Activated CD8-positive, alpha-beta T cell treated with anti-CD3 and anti-CD28 coated beads for 36 hours (primary cell): Measurements from ENCODE around the gene FAM174B. TPM values are rescaled to one million over a fixed set of nuclear protein-coding genes. Genes with fewer than 3 reads are reported as not detected.

Source experiments
- ATAC-seq: fragments of 200-7000 bp; cut with Tn5 transposase; one replicate; pipeline ENCODE4 v1.10.0; 2021; ENCODE audit warnings: mild to moderate bottlenecking, moderate library complexity
- CTCF ChIA-PET: fragments of 350-600 bp; sonication (Branson Sonifier 250); formaldehyde crosslinking; loops from one replicate; lab custom pipeline; 2021; ENCODE audit warnings: antibody characterized with exemption; lab: Charles Lee
- POLR2A ChIA-PET: fragments of 350-600 bp; sonication (Branson Sonifier 250); formaldehyde crosslinking; loops from one replicate; lab custom pipeline; 2021; ENCODE audit warnings: antibody characterized with exemption; lab: Charles Lee
- DNase-seq: peaks from one replicate; pipeline ENCODE4 v3.0.0-alpha.2; 2020
- H3K27ac Mint-ChIP-seq: one replicate; pipeline ENCODE4 v1.8.0; 2021; ENCODE audit warnings: mild to moderate bottlenecking, mixed read lengths
- H3K27me3 Mint-ChIP-seq: one replicate; pipeline ENCODE4 v1.8.0; 2021; ENCODE audit warnings: mixed read lengths
- H3K36me3 Mint-ChIP-seq: one replicate; pipeline ENCODE4 v1.8.0; 2021; ENCODE audit warnings: low read depth, mixed read lengths
- H3K4me1 Mint-ChIP-seq: one replicate; pipeline ENCODE4 v1.8.0; 2021; ENCODE audit warnings: low read depth, mixed read lengths
- H3K4me3 Mint-ChIP-seq: one replicate; pipeline ENCODE4 v1.8.0; 2021; ENCODE audit warnings: mild to moderate bottlenecking, moderate library complexity, mixed read lengths
- H3K9me3 Mint-ChIP-seq: one replicate; pipeline ENCODE4 v1.8.0; 2021; ENCODE audit warnings: mixed read lengths
- CTCF ChIP-seq: fragments of 200-600 bp; IDR thresholded peaks from one replicate; pipeline ENCODE4 v1.8.0; 2022; ENCODE audit warnings: antibody characterized with exemption, mild to moderate bottlenecking
- intact Hi-C: fragments of 100-400 bp; cut with micrococcal nuclease; formaldehyde crosslinking; loops from one replicate; pipeline ENCODE4 v1.10.0; 2022
- total RNA-seq, 2 experiments: library from RNA; stranded (reverse); gene quantifications; one replicate each; pipeline ENCODE4 v1.2.3, GENCODE V29; 2021

Gene FAM174B
- total RNA-seq, 2 experiments from 2014 or later = 2.6 to 3.0 TPM

- intact Hi-C loops = no loop called here
- ChIA-PET POLR2A (no interaction called here), CTCF (no interaction called here)
- H3K4me3 Mint-ChIP-seq = no peak overlapping the region
- TF ChIP-seq CTCF = no peak
- H3K27ac Mint-ChIP-seq = no peak overlapping the region
- H3K27me3 Mint-ChIP-seq = peaks cover 6% of the 10 kb centered on the region
- no peaks in the 10 kb centered on the region for H3K9me3 Mint-ChIP-seq
- H3K36me3 Mint-ChIP-seq = no peaks in the 10 kb centered on the region
- ATAC-seq (no peak), DNase-seq (no peak)
- no peaks in the 10 kb centered on the region for H3K4me1 Mint-ChIP-seq
Observed at GRCh38 chr15:92671406-92671805, 15.8 kb upstream of the FAM174B start.

GRCh38 chr15:92670621-92671020 lies 15.0 kb upstream of the FAM174B start:
- POLR2A ChIA-PET = no interaction called here
- ATAC-seq = no peak
- intact Hi-C loops = no loop called here

GRCh38 chr15:92669432-92669831 lies 13.9 kb upstream of the FAM174B start:
- intact Hi-C loops = no loop called here
- Mint-ChIP-seq H3K4me3 (no peak overlapping the region), H3K9me3 (no peaks in the 10 kb centered on the region), H3K36me3 (no peaks in the 10 kb centered on the region), H3K27ac (no peak overlapping the region), H3K4me1 (no peaks in the 10 kb centered on the region), H3K27me3 (peaks cover 6% of the 10 kb centered on the region)
- TF ChIP-seq CTCF = no peak
- ChIA-PET POLR2A (no interaction called here), CTCF (interaction anchor here (1.2 kb wide), 1 partner anchor 45 kb away, joined by 3 read pairs; no protein-coding TSS in a partner anchor)
- DNase-seq (no peak), ATAC-seq (no peak)

More at GRCh38 chr15:92670621-92671020, 15.0 kb upstream of the FAM174B start:
- no peaks in the 10 kb centered on the region for H3K36me3 Mint-ChIP-seq
- no peaks in the 10 kb centered on the region for H3K9me3 Mint-ChIP-seq
- no peaks in the 10 kb centered on the region for H3K4me1 Mint-ChIP-seq
- H3K27ac Mint-ChIP-seq = no peak overlapping the region
- CTCF ChIA-PET = no interaction called here
- peaks cover 6% of the 10 kb centered on the region for H3K27me3 Mint-ChIP-seq
- no peak for DNase-seq
- TF ChIP-seq CTCF = no peak
- no peak overlapping the region for H3K4me3 Mint-ChIP-seq

GRCh38 chr15:92668620-92669019 lies 13.0 kb upstream of the FAM174B start:
- ChIA-PET POLR2A (no interaction called here), CTCF (interaction anchor here (1.2 kb wide), 1 partner anchor 46 kb away, joined by 3 read pairs; no protein-coding TSS in a partner anchor)
- no peak for DNase-seq
- Mint-ChIP-seq H3K27ac (no peak overlapping the region), H3K9me3 (no peaks in the 10 kb centered on the region), H3K4me3 (no peak overlapping the region), H3K36me3 (no peaks in the 10 kb centered on the region), H3K4me1 (peaks cover 1% of the 10 kb centered on the region), H3K27me3 (peaks cover 6% of the 10 kb centered on the region)
- intact Hi-C loops = no loop called here
- no peak for ATAC-seq
- no peak for TF ChIP-seq CTCF

- DNase-seq (no peak), ATAC-seq (no peak)
- no peak overlapping the region for H3K4me3 Mint-ChIP-seq
- intact Hi-C loops = no loop called here
- H3K36me3 Mint-ChIP-seq = no peaks in the 10 kb centered on the region
- POLR2A ChIA-PET = no interaction called here
- H3K9me3 Mint-ChIP-seq = no peaks in the 10 kb centered on the region
- peaks cover 6% of the 10 kb centered on the region for H3K27me3 Mint-ChIP-seq
- CTCF ChIA-PET = no interaction called here
- H3K4me1 Mint-ChIP-seq = peaks cover 7% of the 10 kb centered on the region
- no peak overlapping the region for H3K27ac Mint-ChIP-seq
- TF ChIP-seq CTCF = no peak
Observed at GRCh38 chr15:92667970-92668485, 12.5 kb upstream of the FAM174B start.
